Kidney epithelial cell (primary cell): ENCODE measurements around the gene RUNX1. TPM values are rescaled to one million over a fixed set of nuclear protein-coding genes. Genes with fewer than 3 reads are reported as not detected.

Experiments
- DNase-seq: peaks from one replicate; pipeline ENCODE4 v3.0.0-alpha.2; 2010; ENCODE audit warnings: low read depth
- H3K27me3 ChIP-seq: 2 replicates; pipeline ENCODE4 v1.6.0; 2011; ENCODE audit warnings: low read length; ENCODE audit not compliant: control insufficient read depth, insufficient read depth
- H3K36me3 ChIP-seq: 2 replicates; pipeline ENCODE4 v1.5.1; 2011; ENCODE audit warnings: low read length; ENCODE audit not compliant: control insufficient read depth, insufficient read depth
- H3K4me3 ChIP-seq: 2 replicates; pipeline ENCODE4 v1.5.1; 2011; ENCODE audit warnings: low read depth, mild to moderate bottlenecking, control low read depth, low read length
- total RNA-seq: library from RNA; depleted of rRNA; stranded (reverse); fragments of >200 nt; gene quantifications from 2 replicates; pipeline ENCODE4 v1.2.3, GENCODE V29; 2015
- TF ChIP-seq, protein P1 (sequence below): IDR thresholded peaks from 2 replicates; pipeline ENCODE4 v1.5.1; 2011; ENCODE audit warnings: mild to moderate bottlenecking, moderate library complexity, low read length, control low read depth, inconsistent platforms; ENCODE audit not compliant: insufficient read depth, poor library complexity, severe bottlenecking

RUNX1 gene
- total RNA-seq, 1 donor from 2014 or later, result 43.0 TPM

DNA sequence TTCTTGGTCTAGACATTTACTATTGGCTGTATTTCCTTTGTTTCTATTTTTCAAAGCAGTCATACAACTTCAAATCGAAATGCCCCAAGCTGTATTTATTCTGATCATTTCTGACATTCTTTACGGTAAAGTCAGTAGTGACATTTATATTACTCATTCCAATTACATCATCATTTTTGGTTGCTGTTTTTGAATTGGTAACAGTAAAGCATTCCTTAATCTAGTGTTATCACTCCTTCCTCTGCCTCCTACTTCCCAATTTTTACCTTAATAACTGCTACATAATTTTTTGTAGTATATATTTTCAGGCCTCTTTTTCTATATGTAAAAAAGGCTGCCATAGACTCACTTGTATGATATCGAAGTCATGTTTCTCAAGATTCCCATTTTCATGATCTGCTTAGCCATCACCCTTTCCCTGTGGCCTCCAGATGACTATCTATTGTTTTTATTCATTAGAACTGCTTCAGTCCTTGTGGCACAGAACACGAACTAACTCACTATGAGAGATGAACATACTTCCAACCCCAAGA lies 167.2 kb downstream of the RUNX1 start:
- Histone ChIP-seq H3K27me3 (no peaks in the 10 kb centered on the region), H3K4me3 (no peak overlapping the region), H3K36me3 (peaks cover 1% of the 10 kb centered on the region)
- TF ChIP-seq, protein P1, sequence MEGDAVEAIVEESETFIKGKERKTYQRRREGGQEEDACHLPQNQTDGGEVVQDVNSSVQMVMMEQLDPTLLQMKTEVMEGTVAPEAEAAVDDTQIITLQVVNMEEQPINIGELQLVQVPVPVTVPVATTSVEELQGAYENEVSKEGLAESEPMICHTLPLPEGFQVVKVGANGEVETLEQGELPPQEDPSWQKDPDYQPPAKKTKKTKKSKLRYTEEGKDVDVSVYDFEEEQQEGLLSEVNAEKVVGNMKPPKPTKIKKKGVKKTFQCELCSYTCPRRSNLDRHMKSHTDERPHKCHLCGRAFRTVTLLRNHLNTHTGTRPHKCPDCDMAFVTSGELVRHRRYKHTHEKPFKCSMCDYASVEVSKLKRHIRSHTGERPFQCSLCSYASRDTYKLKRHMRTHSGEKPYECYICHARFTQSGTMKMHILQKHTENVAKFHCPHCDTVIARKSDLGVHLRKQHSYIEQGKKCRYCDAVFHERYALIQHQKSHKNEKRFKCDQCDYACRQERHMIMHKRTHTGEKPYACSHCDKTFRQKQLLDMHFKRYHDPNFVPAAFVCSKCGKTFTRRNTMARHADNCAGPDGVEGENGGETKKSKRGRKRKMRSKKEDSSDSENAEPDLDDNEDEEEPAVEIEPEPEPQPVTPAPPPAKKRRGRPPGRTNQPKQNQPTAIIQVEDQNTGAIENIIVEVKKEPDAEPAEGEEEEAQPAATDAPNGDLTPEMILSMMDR, result no peak
- no peak for DNase-seq

DNA sequence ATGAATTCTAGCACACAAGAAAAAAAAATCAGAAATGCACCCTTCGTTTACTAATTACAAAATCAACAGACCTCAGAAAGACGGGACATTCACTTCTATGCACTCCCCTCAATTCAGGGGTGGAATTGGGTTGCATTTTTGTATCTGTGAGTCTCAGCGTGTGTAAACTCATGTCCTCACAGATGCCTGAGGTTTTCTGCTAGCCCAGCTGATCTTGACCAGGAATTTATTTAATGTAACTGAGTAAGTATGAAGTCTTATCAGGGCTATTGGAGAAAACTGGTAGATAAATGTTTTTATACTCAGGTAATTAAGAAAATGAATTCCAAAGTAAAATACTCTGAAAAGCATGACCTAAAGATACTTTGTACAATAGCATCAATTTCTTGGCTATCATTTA lies 167.7 kb downstream of the RUNX1 start:
- H3K4me3 ChIP-seq, result no peak overlapping the region

DNA sequence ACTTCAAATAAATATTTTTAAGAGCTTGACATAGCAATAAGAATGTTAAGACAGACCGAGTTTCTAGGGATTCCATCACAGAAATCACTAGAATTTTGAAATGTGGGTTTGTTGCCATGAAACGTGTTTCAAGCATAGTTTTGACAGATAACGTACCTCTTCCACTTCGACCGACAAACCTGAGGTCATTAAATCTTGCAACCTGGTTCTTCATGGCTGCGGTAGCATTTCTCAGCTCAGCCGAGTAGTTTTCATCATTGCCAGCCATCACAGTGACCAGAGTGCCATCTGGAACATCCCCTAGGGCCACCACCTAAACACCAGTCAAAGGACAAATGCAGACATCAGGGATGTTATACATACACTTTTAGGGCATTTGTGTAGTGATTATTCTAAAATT lies 168.7 kb downstream of the RUNX1 start:
- Histone ChIP-seq H3K27me3 (no peaks in the 10 kb centered on the region), H3K4me3 (no peak overlapping the region), H3K36me3 (peaks cover 1% of the 10 kb centered on the region)
- no peak for DNase-seq
- TF ChIP-seq, protein P1, result no peak

More for the DNA sequence above, 167.7 kb downstream of the RUNX1 start:
- TF ChIP-seq, protein P1, result no peak
- H3K36me3 ChIP-seq, result peaks cover 1% of the 10 kb centered on the region
- no peak for DNase-seq
- no peaks in the 10 kb centered on the region for H3K27me3 ChIP-seq

GRCh38 chr21:34878940-34879339 lies 170.2 kb downstream of the RUNX1 start:
- no peak for DNase-seq
- Histone ChIP-seq H3K36me3 (peaks cover 1% of the 10 kb centered on the region), H3K27me3 (no peaks in the 10 kb centered on the region), H3K4me3 (no peak overlapping the region)
- TF ChIP-seq, protein P1, result no peak

DNA sequence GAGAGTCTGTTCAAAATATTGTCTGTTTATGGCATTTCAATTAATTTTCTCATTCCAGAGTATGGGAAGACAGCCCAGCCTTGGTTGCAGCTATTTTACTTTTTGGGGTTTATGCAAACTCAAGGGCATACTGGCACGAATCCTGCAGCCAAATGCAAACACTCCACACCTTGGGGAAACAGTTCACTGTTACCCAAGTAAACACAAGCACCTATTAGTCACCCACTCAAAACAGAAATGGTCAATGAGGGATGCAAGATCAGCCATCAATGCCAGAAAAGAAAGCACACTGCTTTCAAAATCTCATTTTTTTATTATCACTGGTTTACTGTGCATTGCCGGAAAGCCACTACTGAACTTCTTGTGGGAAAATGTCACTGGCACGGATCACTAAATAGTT lies 170.6 kb downstream of the RUNX1 start:
- no peaks in the 10 kb centered on the region for H3K27me3 ChIP-seq
- H3K36me3 ChIP-seq, result peaks cover 1% of the 10 kb centered on the region
- DNase-seq, result no peak
- TF ChIP-seq, protein P1, result no peak
- no peak overlapping the region for H3K4me3 ChIP-seq

DNA sequence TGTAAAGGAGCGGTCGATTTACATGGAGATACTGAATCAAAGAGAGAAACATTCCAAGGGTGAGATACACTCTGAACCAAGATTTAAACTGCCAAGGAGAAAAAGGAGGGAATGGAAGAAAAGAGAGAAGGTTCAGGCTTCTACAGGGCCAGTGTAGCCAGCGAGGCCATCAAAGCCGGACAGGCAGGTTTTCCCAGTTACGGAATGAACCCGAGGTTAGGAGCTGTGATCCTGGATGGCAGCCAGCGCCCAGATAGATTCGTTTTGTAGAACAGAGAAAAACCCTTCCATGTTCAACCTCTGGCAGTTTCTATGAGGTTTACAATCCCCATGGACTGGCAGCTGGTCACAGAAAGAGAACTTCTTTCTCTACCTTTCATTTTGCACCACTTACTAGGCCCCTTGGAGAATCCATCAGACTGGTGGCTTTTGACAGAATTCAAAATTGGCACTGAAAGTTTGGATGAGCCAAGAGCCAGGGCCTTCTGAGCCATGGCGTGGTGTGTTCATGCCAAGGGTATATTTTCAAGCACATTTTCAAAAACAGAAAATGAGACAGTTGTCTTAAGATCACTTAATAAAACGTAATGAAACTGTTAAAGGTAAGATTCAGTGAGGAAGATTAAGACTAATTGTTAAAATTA lies 171.5 kb downstream of the RUNX1 start:
- Histone ChIP-seq H3K27me3 (no peaks in the 10 kb centered on the region), H3K4me3 (no peak overlapping the region), H3K36me3 (peaks cover 1% of the 10 kb centered on the region)
- DNase-seq, result no peak
- TF ChIP-seq, protein P1, result no peak
